HL-60 (cell line): ENCODE results near the gene DNAJB1.

Experiments used
- DNase-seq, 2 experiments: peaks; one replicate each; pipeline ENCODE4 v3.0.0-alpha.2; 2010 to 2020; ENCODE audit warnings: low read depth in 1 of 2, low spot score in 1 of 2
- H3K27ac ChIP-seq: fragments of 250-450 bp; sonication (Bioruptor Pico); replicated peaks from 2 replicates; pipeline ENCODE4 v1.5.1; 2020; ENCODE audit warnings: mild to moderate bottlenecking, moderate library complexity
- H3K27me3 ChIP-seq: fragments of 250-450 bp; sonication (Bioruptor Pico); 2 replicates; pipeline ENCODE4 v1.5.1; 2021; ENCODE audit warnings: mild to moderate bottlenecking, moderate library complexity; ENCODE audit not compliant: insufficient read depth, poor library complexity, severe bottlenecking
- H3K4me3 ChIP-seq: replicated peaks from 2 replicates; pipeline ENCODE4 v1.5.1; 2011; ENCODE audit warnings: mild to moderate bottlenecking, control low read depth, low read length; ENCODE audit not compliant: insufficient read depth
- GABPA ChIP-seq: IDR thresholded peaks from 2 replicates; pipeline ENCODE4 v1.6.1; 2012; ENCODE audit warnings: low read depth
- POLR2AphosphoS5 ChIP-seq: IDR thresholded peaks from 2 replicates; pipeline ENCODE4 v1.6.1; 2012; ENCODE audit warnings: low read depth
- SPI1 ChIP-seq: IDR thresholded peaks from 2 replicates; pipeline ENCODE4 v1.6.1; 2012; ENCODE audit warnings: low read depth, mild to moderate bottlenecking, borderline replicate concordance
- TF ChIP-seq, protein P1 (sequence below): IDR thresholded peaks from 2 replicates; pipeline ENCODE4 v1.6.1; 2012; ENCODE audit warnings: low read depth; ENCODE audit not compliant: insufficient replicate concordance
- TF ChIP-seq, protein P2 (sequence below): IDR thresholded peaks from one replicate; pipeline ENCODE4 v1.5.1; 2011; ENCODE audit warnings: low read length, control low read depth, inconsistent platforms; ENCODE audit not compliant: insufficient read depth

DNAJB1 gene

DNA sequence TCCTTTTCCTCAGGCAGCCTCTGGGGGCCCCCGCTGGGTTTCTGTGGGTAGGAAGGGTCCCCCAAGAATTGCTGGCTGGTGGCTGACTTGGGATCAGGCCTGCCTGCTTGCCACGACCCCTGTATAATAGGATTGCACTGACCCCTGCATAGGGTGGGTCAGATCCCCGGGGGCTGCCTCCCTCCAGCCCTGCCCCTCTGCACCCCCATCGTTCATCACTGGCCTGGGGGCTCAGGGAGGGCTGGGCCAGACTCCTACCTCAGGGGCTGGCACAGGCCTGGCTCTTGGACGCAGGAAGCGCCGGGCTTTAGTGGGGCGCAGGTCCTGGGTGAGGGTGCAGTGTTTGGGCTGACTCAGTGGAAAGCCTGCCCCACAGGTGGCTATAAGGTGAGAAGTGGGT, 43.1 kb upstream of the DNAJB1 start:
- Histone ChIP-seq H3K27ac (no peak overlapping the region), H3K27me3 (no peaks in the 10 kb centered on the region), H3K4me3 (no peak overlapping the region)
- DNase-seq, result no peak
- TF ChIP-seq, protein P1, sequence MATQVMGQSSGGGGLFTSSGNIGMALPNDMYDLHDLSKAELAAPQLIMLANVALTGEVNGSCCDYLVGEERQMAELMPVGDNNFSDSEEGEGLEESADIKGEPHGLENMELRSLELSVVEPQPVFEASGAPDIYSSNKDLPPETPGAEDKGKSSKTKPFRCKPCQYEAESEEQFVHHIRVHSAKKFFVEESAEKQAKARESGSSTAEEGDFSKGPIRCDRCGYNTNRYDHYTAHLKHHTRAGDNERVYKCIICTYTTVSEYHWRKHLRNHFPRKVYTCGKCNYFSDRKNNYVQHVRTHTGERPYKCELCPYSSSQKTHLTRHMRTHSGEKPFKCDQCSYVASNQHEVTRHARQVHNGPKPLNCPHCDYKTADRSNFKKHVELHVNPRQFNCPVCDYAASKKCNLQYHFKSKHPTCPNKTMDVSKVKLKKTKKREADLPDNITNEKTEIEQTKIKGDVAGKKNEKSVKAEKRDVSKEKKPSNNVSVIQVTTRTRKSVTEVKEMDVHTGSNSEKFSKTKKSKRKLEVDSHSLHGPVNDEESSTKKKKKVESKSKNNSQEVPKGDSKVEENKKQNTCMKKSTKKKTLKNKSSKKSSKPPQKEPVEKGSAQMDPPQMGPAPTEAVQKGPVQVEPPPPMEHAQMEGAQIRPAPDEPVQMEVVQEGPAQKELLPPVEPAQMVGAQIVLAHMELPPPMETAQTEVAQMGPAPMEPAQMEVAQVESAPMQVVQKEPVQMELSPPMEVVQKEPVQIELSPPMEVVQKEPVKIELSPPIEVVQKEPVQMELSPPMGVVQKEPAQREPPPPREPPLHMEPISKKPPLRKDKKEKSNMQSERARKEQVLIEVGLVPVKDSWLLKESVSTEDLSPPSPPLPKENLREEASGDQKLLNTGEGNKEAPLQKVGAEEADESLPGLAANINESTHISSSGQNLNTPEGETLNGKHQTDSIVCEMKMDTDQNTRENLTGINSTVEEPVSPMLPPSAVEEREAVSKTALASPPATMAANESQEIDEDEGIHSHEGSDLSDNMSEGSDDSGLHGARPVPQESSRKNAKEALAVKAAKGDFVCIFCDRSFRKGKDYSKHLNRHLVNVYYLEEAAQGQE, result no peak
- no peak for TF ChIP-seq SPI1

DNA sequence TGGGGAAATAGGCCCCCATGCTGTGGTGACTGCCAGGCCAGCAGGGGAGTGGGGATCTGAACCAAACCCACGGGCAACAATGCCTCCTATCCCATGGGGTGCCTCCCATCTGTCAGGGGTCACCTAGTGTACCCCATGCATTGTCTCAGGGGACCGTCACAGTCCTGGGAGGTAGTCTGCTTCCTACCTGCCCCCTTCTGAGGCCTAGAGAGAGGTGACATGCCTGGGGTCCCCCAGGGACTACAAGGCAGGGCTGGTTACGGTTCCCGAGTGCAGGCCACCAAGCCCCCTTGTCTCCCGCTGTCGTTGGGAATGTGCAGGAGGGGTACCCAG, 42.5 kb upstream of the DNAJB1 start:
- TF ChIP-seq, protein P2, sequence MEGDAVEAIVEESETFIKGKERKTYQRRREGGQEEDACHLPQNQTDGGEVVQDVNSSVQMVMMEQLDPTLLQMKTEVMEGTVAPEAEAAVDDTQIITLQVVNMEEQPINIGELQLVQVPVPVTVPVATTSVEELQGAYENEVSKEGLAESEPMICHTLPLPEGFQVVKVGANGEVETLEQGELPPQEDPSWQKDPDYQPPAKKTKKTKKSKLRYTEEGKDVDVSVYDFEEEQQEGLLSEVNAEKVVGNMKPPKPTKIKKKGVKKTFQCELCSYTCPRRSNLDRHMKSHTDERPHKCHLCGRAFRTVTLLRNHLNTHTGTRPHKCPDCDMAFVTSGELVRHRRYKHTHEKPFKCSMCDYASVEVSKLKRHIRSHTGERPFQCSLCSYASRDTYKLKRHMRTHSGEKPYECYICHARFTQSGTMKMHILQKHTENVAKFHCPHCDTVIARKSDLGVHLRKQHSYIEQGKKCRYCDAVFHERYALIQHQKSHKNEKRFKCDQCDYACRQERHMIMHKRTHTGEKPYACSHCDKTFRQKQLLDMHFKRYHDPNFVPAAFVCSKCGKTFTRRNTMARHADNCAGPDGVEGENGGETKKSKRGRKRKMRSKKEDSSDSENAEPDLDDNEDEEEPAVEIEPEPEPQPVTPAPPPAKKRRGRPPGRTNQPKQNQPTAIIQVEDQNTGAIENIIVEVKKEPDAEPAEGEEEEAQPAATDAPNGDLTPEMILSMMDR, result no peak
- TF ChIP-seq, protein P1, result no peak
- TF ChIP-seq SPI1, result no peak
- TF ChIP-seq POLR2AphosphoS5, result no peak
- no peak for TF ChIP-seq GABPA
- Histone ChIP-seq H3K4me3 (no peak overlapping the region), H3K27me3 (no peaks in the 10 kb centered on the region), H3K27ac (no peak overlapping the region)
- DNase-seq, result no peak

DNA sequence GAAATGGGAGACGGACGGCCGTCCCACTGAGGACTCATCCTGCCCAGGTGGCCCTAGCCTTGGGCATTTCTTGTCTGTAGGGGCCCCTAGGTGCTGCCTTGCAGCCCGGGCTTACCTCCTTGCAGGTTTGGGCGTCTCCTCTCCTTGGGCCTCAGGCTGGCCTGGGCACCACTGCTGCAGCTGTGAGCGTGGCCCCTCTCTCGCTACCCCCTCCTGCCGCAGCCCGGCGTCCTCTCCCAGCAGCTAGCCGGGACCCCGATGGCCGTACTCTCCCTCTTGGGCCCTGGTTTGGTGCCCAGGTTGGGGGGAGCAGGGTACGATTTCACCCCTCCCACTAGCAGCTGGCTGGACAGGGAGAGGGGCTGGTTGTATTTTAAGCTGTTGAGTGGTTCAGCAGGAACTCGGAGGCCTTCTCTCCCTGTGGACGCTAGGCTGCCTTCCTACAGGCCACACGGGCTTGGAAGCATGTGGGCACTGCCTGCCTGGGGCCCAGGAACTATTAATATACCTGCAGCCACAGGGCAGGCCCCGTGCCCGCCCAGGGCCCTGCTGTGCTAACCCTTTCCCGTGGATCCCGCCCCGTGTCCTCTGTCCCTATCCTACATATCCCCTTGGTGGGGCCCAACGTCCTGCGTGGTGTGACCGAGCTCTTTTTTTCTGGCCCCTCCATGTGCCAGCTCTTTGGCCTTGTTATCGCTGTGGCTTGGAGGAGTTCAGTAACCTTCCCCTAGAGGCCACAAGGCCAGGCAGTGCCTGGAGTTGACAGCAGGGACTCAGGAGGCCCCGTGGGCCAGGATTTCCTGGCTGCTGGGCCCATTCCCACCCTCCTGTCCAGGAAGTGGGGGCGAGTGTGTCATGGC, 41.9 kb upstream of the DNAJB1 start:
- Histone ChIP-seq H3K27ac (no peak overlapping the region), H3K27me3 (no peaks in the 10 kb centered on the region), H3K4me3 (no peak overlapping the region)
- DNase-seq, result no peak
- TF ChIP-seq, protein P2, result no peak
- TF ChIP-seq, protein P1, result no peak
- TF ChIP-seq SPI1, result no peak
- TF ChIP-seq GABPA, result no peak
- TF ChIP-seq POLR2AphosphoS5, result no peak
